GM12801 (cell line): ENCODE measurements around the gene GASK1A.

Experiments used
- CTCF ChIP-seq: IDR thresholded peaks from one replicate; pipeline ENCODE4 v1.5.1; 2011; ENCODE audit warnings: control low read depth; ENCODE audit not compliant: insufficient read length; ENCODE audit errors: extremely low read depth

Gene GASK1A

GRCh38 chr3:43055806-43056770 is 77.0 kb downstream of the GASK1A start:
- no peak for TF ChIP-seq CTCF

- no peak for TF ChIP-seq CTCF
Measured at GRCh38 chr3:43059456-43059855, 80.3 kb downstream of the GASK1A start.

- no peak for TF ChIP-seq CTCF
Measured at GRCh38 chr3:43061101-43061895, 82.2 kb downstream of the GASK1A start.

- no peak for TF ChIP-seq CTCF
Measured at GRCh38 chr3:43062040-43062563, 83.0 kb downstream of the GASK1A start.

- TF ChIP-seq CTCF = no peak
Measured at GRCh38 chr3:43062564-43063040, 83.5 kb downstream of the GASK1A start.

GRCh38 chr3:43063114-43063513 is 84.0 kb downstream of the GASK1A start:
- no peak for TF ChIP-seq CTCF

GRCh38 chr3:43071313-43071893 is 92.3 kb downstream of the GASK1A start:
- no peak for TF ChIP-seq CTCF
